Activated T-cell treated with anti-CD3 and anti-CD28 coated beads for 48 hours (primary cell): Measurements from ENCODE around the gene KLHL34.

Source experiments
- DNase-seq: peaks from one replicate; pipeline ENCODE4 v3.0.0-alpha.2; 2020; ENCODE audit warnings: low read depth

Gene KLHL34, protein sequence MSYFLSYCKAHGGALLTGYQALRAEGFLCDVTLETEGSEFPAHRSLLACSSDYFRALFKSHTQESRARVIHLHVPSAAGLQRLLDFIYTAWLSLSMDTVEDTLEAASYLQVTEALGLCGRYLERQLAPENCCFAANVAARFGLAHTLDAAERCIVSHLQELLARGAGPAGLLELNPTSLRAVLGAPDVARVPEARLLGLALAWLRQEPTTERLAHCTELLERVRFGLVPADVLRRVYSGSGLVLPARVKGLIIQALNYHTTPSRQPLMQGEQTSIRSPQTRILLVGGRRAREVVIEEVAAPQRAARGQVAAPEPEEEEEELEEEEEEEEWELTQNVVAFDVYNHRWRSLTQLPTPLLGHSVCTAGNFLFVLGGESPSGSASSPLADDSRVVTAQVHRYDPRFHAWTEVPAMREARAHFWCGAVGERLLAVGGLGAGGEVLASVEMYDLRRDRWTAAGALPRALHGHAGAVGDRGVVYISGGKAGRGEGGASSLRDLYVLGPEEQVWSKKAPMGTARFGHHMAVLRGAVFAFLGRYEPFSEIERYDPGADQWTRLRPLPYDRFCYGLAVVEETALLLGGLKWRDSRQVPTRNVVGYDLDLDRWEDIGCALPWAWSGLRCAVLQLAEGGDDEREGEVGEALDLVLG

DNA sequence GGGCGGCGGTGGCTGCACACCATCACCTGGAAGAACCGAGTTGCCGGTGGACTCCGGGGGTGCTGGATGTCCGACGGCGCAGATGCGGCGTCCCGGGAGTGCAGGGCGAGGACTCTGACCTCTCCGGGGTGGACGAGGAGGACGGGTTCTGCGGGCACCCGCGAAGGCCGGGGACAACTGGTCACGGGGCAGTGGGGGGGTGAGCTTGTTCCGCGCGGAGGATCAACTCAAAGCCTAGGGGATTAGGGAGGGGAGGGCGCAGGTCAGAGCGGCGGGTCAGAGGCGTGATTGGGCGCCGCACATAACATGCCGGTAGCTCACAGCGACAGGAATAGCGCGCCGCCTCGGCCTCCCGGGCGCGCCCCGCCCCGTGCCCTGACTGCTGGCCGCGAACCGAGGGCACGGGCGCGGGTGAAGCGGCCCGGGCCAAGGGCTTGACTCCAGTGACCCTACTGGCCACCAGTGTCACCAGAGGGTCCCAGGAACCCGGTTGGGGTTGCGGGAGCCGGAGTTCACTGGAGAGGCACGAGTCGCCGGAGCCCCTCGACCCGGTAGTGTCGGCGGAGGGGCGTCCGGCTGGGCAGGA, at the start of gene KLHL34:
Gene KLHL34 (minus strand): TSS at position 179 of the 586 bp plus-strand sequence. CDS start 542 bp downstream, outside the sequence.
- DNase-seq: no peak

DNA sequence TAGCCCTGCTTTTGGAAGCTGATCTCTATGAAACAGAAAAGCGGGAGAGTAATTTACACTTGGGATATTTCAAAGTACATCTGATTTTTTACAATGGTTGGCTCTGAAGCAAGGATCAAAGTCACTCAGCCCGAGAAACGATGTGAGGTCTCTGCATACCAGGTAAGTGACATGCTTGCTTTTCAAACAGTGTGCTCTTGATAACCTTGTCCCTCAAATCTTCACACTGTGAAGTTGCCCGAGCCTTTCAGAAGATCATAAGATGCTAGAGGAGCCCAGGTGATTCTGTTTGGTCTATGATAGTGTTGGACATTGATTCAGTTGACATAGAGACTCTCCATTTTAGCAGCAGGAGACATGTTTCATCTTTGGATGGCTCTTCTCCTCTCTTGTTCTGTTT, 47.1 kb upstream of the KLHL34 start:
- no peak for DNase-seq

DNA sequence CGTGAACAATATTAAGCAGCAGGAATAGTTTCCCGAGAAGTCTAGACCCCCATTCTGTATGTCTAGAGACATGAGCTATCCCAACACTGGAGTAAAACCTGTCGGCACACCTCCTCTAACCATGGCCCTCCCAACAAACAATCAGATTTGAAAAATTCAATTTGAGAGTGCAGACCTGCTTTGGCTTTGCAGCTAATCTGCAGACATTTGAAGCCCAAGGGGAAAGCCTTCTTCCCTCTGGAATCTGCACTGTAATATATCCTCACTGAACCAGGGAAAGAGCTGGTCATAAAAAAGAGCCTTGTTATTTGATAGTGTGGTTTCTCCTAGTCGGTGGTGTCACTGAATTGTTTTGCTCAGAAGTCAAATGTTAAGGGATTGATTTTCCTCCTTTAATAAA, 44.6 kb upstream of the KLHL34 start:
- no peak for DNase-seq

DNA sequence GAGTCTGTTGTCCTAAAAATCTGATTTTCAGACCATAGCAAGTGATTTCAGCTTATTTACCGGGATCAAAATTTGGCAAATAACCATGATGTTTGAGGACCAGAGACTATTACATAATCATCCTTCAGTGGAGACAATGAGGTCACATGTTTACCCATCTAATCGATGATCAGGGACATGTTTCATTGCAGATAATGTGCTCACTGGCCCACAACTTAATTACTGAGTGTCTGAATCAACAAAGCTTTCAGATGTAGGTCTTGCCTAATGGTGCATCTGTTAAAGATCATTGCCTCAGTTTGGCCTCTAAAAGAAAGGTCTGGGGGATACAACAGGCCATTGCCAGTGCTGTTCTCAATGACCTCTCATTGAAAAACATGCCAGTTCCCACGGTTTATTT, 42.8 kb upstream of the KLHL34 start:
- no peak for DNase-seq

DNA sequence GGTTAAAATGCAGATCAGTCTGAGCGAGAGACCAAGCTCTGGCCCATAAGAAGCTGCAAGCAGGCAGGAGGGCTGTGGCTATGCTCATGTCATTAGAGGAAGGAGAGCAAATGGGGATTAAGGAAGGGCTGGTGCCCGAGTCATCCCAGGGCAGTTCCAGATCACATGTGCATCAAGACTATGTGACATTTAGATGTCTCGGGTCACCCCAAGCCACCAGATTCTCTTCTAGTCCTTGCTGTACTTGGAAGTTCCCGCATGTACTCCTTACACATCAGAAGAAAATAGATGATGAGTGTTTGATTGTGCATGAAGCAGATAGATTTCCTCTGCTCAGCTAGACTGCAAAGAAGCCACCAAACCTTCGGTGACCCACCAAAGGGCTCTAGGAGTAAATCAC, 42.1 kb upstream of the KLHL34 start:
- DNase-seq: no peak

DNA sequence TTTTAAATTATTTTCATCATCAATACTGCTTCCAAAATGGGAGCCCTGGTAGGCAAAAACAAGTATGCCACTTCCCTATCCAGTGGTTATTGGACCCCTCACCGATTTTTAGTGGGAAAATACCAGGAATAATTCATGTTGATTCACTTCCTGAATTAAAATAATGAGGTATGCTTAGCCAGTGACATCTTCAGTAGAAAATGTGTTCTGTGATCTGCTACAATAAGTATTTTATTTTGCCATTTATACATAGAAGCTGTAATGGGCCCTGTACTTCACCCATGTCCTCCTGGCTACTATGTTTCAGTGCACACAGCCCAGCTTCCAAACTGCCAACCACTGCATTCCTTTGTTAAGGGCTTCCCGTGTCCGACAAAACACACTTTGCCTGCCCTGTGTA, 41.0 kb upstream of the KLHL34 start:
- DNase-seq: no peak

DNA sequence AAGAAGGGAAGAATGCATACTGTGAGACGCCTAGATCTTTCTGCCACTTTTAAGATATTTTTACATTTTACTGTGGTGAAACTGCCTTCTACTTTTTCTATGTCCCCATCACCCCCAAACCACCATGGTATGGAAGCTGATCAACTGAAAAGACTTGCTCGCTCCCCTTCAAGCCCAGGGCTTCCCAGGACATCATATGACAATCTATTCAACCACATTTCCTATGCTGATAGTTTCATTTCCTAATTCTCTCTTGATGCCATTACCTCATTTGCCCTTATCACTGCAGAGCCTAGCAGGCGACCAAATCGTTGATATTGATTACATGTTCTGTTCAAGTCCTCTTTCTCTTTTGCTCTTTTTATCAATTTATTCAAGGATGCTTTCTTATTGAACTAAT, 40.1 kb upstream of the KLHL34 start:
- DNase-seq: no peak

DNA sequence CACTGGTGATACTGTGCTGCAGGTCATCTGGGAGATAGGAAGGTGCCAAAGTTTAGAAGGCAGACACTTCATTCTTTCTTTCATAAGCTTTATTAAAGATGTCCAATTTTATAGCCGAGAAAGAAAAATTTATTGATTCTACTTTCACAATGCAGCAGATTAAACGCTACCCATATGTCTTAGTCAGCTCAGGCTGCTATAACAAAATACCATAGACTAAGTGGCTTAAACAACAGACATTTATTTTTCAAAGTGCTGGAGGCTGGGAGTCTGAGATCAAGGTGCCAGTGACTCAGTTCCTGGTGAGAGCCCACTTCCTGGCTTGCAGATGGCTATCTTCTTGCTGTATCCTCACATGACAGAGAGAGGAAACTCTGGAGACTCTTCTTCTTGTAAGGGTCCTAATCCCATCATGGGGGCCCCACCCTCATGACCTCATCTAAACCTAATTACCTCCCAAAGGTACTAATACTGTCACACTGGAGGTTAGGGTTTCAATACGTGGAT, 33.4 kb upstream of the KLHL34 start:
- no peak for DNase-seq

DNA sequence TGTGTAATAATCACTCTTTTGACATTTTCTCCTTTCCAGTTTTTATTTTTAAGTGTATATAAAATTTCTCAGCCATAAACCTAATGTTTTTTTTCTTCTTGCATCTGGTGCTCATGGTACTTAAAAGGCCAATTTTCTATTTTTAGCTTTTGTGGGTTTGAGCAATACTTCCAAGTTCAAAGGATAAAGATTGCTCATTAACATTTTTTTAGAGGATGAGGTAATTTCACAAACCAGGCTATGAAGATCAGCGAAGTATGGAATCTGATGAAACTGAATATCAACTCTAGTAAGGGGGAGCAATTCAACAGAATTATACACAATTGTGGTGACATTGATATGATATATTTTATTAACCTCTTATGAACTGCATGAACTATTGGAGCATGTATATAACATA, 25.8 kb upstream of the KLHL34 start:
- no peak for DNase-seq

DNA sequence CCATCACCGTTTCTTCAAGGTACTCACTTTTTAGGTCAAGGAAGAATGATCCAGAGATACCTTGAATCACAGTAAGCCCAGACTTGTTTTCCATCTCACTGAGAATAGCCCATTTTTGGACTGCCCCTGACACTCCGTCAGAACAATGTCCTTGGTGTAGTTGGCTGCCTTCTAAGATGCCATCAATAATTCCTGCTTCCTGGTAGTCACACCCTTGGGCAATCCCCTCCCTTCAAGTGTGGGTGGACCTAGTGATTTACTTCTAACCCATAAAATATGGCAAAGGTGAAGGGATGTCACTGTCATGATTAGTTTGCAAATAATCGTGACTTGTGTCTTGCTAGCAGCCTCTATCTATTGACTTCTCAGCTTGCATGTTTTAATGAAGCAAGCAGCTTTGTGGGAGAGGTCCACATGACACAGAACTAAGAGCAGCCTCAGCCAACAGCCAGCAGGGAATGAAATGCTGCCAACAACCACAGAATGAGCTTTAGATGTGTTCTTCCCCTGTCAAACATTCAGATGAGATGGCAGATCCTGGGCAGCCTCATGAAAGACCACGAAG, 20.0 kb upstream of the KLHL34 start:
- DNase-seq: no peak

DNA sequence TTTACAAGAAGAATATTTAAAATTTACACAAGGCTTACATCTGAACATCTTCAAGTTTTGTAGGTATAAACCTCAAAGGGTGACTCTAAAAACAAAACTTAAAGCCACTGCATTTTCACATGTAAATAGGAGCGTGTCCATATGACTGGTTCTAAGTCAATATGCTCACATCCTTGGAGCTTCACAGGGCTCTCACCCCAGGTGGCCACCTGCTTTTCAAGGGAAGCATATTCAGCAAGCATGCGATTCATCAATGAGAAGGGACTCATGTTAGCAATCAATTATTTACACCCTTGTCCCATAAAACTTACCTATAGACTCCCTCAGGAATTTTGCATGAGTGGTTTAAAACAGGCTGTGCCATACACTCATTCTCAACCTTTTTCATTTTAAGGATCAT, 17.8 kb upstream of the KLHL34 start:
- no peak for DNase-seq

DNA sequence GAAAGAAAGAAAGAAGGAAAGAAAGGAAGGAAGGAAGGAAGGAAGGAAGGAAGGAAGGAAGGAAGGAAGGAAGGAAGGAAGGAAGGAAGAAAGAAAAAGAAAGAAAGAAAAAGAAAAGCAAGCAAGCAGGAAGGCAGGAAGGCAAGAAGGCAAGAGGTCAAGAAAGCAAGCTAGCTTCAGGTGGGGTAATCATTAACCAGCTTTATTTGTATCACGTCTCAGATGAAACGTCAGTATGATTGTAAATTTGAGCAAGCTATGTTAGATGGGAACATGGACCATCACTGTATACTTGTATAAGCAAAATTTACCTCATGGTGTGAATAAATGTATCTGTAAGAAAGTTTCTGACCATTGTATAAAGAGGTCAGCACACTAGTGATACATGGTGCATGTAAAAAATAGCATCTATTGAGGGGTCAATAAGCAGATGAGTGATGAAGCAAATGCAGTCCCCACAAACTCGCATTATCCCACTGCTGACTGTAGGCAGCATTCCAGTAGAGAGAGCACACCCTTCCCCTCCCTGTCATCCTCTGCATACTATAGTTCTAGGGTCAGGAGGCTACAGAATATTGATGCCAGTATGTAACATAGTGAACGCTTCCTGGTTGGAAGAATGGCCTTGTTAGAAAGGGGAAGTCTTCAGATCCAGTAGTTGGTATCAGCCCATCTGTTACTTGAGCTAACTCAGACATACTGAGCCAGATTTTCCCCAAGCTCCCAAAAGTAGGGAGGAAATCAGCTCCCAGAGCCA, 16.5 kb upstream of the KLHL34 start:
- no peak for DNase-seq

DNA sequence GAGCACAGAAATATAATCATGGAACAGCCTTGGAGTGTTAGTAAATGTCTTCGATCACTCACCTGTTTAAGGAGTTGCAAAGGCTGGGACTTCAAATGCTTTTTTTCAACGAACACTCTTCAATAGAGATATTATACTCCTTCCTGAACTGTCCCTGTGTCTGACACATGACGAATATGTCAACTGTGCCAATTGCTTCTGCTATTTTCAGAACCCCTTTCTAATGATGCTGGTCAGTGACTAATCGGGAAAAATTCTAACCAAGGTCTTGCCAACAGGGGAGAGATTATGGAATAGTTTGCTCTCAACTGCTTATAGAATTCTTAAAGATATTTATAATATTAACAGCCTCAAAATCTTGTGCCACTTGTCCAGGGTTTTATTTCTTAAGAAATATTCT, 8.5 kb upstream of the KLHL34 start:
- no peak for DNase-seq

DNA sequence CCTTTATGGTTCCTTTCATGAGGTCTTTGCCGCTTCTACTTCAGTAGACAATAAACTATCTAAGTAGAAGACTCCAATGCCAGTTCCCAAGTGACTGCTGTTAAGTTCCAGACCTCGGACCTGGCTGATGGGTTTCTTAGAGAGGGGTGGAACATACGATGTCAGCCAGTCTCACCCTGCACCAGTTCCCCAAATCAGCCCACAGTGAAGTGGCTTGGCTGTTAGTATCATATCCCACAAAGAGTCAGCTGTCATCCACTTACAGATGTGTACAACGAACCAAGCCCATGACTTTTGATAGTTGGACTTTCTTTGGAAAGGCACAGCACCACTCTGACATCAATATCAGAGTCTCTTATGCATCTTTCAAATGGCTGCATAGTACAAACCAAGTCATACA, 8.1 kb upstream of the KLHL34 start:
- no peak for DNase-seq

DNA sequence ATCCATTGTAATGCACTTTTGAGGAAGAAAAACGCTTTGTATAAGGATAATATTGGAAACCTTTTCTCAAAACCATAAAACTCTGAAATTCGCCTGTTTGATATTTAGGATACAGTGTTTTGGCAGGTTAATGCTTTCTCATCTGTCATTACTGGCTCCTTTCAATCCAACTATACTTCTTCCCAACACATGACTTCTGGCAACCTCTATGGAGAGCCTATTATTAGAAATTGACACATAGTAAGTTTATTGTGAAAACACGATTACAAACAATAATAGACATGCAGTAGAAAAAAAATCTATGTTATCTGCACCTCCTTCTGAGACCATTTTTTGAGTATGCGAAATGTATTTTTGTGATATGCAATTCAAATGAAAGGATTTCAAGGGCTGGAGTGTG, 4.6 kb upstream of the KLHL34 start:
- no peak for DNase-seq

DNA sequence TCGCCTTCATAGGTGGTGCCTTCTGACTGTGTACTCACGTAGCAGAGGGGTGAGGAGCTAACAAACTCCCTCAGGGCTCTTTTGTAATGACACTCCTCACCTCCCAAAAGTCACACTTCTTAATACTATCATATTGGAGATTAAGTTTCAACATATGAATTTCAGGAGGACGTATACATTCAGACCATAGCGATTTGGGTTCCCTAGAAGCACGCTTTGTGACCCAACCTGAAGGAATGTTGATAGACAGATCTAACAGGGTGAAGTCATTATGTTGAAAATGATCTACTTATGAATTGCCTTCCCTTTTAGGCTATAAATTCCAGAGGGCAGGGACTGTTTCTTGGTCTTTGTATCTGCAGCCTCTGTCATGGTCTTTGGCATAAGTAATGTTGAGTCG, 3.2 kb upstream of the KLHL34 start:
- DNase-seq: no peak

DNA sequence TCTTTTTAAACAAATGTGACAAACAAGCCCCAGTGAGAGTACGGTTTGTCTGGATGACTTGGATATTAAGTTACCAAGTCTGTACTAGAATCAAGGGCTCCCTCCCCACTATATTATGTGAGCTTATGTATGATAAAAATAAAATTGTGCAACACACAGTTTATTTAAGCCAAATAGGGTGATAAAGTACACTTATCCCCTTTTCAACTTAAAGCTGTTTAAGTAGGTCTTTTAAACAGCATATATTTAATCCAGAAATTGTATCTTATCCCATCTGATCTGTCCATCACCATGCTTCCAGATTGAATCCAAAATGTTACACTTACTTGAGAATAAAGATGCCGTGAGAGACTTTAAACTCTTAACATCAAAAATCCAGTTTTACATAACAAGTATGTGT, 2.0 kb upstream of the KLHL34 start:
- DNase-seq: no peak

DNA sequence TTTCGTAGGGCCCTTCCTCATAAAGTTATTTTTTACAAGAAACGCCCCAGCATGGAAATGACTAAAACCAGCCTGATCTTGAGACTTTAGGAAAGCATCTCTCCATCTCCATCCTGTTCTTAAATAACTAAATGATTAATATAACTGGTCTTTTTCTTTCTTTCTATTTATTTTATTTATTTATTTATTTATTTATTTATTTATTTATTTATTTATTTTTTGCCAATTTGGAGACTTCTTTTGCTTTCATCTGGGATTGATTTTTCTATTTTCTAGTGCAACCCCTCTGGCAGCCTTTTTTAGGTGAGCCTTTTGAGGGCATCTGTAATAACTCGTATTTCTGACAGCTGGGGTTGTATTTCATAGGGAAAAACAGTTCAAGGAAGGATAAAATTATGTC, 1.2 kb upstream of the KLHL34 start:
- no peak for DNase-seq

DNA sequence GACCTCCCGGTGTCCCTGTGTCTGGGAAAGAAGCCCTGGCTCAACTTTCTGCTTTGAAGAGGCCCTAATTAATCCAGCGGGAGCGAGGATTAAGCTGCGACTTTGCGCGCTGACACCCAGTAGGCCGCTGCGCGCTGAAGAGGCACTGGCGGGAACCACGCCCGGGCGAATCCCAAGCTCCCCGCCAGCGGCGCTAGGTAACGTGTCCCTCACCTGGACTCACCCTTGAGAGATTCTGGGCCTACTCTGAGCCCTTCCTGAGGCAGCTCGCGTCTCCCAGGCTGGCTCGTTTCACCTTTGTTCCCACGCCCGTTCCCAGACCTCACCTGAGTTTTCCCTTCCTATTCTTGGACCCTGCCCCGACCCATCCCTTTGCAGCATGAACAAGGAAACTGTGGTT, 616 bp upstream of the KLHL34 start:
- no peak for DNase-seq

DNA sequence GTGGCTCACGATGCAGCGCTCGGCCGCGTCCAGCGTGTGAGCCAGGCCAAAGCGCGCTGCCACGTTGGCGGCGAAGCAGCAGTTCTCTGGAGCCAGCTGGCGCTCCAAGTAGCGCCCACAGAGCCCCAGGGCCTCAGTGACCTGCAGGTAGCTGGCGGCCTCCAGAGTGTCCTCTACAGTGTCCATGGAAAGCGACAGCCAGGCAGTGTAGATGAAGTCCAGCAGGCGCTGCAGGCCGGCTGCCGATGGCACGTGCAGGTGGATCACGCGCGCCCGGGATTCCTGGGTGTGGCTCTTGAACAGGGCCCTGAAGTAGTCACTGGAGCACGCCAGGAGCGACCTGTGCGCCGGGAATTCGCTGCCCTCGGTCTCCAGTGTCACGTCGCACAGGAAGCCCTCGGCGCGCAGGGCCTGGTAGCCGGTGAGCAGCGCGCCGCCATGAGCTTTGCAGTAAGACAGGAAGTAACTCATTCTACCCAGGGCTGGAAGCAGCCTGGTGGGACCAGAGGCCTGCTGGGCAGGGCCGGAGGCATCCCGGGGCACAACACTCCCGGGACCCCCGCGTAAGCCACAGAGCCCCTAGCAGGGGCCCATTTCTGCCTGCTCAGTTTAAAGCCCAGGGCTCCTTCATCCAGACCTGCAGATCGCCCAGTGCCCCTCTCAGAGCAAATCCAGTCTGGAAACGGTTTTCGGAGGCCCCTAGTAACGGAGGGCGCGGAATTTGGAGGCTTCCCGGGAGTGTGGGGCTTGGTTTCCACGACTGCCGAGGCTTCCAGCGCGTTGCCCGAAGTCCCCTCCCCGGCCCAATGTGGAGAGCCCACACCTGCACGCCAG, 595 bp downstream of the KLHL34 start:
- no peak for DNase-seq

DNA sequence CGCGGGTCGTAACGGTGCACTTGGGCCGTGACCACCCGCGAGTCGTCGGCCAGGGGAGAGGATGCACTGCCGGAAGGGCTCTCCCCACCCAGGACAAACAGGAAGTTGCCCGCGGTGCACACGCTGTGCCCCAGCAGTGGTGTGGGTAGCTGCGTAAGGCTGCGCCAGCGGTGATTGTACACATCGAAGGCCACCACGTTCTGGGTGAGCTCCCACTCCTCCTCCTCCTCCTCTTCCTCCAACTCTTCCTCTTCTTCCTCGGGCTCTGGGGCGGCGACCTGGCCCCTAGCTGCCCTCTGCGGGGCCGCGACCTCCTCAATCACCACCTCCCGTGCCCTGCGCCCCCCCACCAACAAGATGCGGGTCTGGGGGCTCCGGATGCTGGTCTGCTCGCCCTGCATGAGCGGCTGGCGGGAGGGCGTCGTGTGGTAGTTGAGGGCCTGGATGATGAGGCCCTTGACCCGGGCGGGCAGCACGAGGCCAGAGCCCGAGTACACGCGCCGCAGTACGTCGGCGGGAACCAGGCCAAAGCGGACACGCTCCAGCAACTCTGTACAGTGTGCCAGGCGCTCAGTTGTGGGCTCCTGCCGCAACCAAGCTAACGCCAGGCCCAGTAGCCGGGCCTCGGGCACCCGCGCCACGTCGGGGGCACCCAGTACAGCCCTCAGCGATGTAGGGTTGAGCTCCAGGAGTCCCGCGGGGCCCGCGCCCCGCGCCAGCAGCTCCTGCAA, 1.4 kb downstream of the KLHL34 start:
- no peak for DNase-seq
